ENCODE measurements around the gene SCP2.

SCP2 gene

DNA sequence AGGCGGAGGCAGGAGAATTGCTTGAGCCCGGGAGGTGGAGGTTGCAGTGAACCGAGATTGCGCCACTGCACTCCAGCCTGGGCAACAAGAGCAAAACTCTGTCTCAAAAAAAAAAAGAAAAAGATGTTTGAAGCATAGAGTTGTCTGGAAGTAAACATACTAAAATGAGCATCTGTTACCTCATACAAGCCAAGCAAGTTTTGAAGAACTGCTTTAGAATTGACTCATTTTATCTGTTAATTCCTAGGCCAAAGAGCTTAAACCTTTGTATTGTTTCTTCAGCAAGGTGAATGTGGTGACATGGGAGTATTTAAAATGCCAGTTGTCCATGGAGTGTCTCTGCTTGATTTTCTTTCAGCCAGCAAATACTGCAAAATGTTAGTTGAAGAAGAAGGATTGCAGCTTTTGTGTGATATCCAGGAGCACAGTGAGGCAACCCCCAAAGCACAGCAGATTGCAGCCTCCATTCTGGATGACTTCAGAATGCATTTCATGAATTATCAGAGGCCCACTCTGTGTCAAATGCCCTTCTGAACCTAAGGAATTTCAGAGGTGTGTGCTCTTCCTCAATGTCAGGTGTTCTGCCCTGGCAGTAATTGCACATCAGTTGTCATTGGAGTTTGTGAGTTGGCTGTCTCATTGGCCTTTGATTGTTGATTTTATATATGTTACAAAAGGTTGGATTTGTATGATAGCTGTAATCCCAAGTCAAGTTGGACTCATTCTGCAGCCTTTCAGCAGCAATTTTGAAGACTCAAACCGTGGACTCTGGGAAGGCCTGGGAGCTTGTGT lies 34.5 kb upstream of the SCP2 start:
- TF ChIP-seq REST (IDR thresholded peaks at IDR 0.05; ENCODE audit: insufficient read depth in 1 of 2, low read depth in 2 of 2, low read length in 2 of 2) (no peak), FOXP2 (optimal IDR thresholded peaks at IDR 0.05; ENCODE audit: borderline replicate concordance, extremely low read depth, extremely low read length, insufficient read depth) (no peak), SIN3A (IDR thresholded peaks at IDR 0.05; ENCODE audit: borderline replicate concordance, insufficient read depth, low read length) (no peak), TAF1 (IDR thresholded peaks at IDR 0.05; ENCODE audit: borderline replicate concordance, insufficient read depth, low read length) (no peak), POLR2AphosphoS5 (IDR thresholded peaks at IDR 0.05; ENCODE audit: low read depth, low read length) (no peak)

- no peak for TF ChIP-seq REST (IDR thresholded peaks at IDR 0.05; ENCODE audit: insufficient read depth in 1 of 2, low read depth in 2 of 2, low read length in 2 of 2)
- peak; percentile 42 for TF ChIP-seq FOXP2 (optimal IDR thresholded peaks at IDR 0.05; ENCODE audit: borderline replicate concordance, extremely low read depth, extremely low read length, insufficient read depth)
Measured at GRCh38 chr1:52899445-52899894, 27.6 kb upstream of the SCP2 start.

GRCh38 chr1:52900402-52900801 lies 26.7 kb upstream of the SCP2 start:
- TF ChIP-seq TAF1 (IDR thresholded peaks at IDR 0.05; ENCODE audit: borderline replicate concordance, insufficient read depth, low read length) (no peak), SIN3A (IDR thresholded peaks at IDR 0.05; ENCODE audit: borderline replicate concordance, insufficient read depth, low read length) (no peak), REST (IDR thresholded peaks at IDR 0.05; ENCODE audit: insufficient read depth in 1 of 2, low read depth in 2 of 2, low read length in 2 of 2) (no peak), POLR2AphosphoS5 (IDR thresholded peaks at IDR 0.05; ENCODE audit: low read depth, low read length) (no peak), FOXP2 (optimal IDR thresholded peaks at IDR 0.05; ENCODE audit: borderline replicate concordance, extremely low read depth, extremely low read length, insufficient read depth) (no peak)

- no peak for TF ChIP-seq TAF1 (IDR thresholded peaks at IDR 0.05; ENCODE audit: borderline replicate concordance, insufficient read depth, low read length)
- TF ChIP-seq REST (IDR thresholded peaks at IDR 0.05; ENCODE audit: insufficient read depth in 1 of 2, low read depth in 2 of 2, low read length in 2 of 2): no peak
- TF ChIP-seq FOXP2 (optimal IDR thresholded peaks at IDR 0.05; ENCODE audit: borderline replicate concordance, extremely low read depth, extremely low read length, insufficient read depth): no peak
Measured at GRCh38 chr1:52901384-52901783, 25.7 kb upstream of the SCP2 start.
